Smooth muscle cell (in vitro differentiated cells): ENCODE measurements around the gene OSTM1. TPM values are rescaled to one million over a fixed set of nuclear protein-coding genes. Genes with fewer than 3 reads are reported as not detected.

Experiments
- DNase-seq: peaks from one replicate; lab custom pipeline; 2025; ENCODE audit not compliant: unreplicated experiment; lab: John Stamatoyannopoulos, UW
- H2AFZ ChIP-seq: fragments of 200-600 bp; sonication (generic); 2 replicates; pipeline ENCODE4 v1.6.0; 2016; ENCODE audit warnings: antibody characterized with exemption, low read depth, mild to moderate bottlenecking
- H3F3A ChIP-seq: fragments of 200-600 bp; sonication (generic); 2 replicates; pipeline ENCODE4 v1.6.0; 2017; ENCODE audit warnings: antibody characterized with exemption, low read depth
- H3K27ac ChIP-seq: fragments of 200-600 bp; sonication (generic); 2 replicates; pipeline ENCODE4 v1.5.1; 2016; ENCODE audit warnings: low read depth, mild to moderate bottlenecking
- H3K27me3 ChIP-seq: fragments of 200-600 bp; sonication (generic); 2 replicates; pipeline ENCODE4 v1.6.1; 2016; ENCODE audit warnings: low read depth, mild to moderate bottlenecking
- H3K36me3 ChIP-seq: fragments of 200-600 bp; sonication (generic); 2 replicates; pipeline ENCODE4 v1.5.1; 2016; ENCODE audit warnings: low read depth
- H3K4me1 ChIP-seq: fragments of 200-600 bp; sonication (generic); 2 replicates; pipeline ENCODE4 v1.5.1; 2016; ENCODE audit warnings: low read depth
- H3K4me2 ChIP-seq: fragments of 200-600 bp; sonication (generic); 2 replicates; pipeline ENCODE4 v1.6.0; 2016; ENCODE audit warnings: mild to moderate bottlenecking
- H3K4me3 ChIP-seq: fragments of 200-600 bp; sonication (generic); 2 replicates; pipeline ENCODE4 v1.5.1; 2016; ENCODE audit warnings: mild to moderate bottlenecking
- H3K79me2 ChIP-seq: fragments of 200-600 bp; sonication (generic); 2 replicates; pipeline ENCODE4 v1.6.0; 2016; ENCODE audit warnings: low read depth, mild to moderate bottlenecking
- H3K9ac ChIP-seq: fragments of 200-600 bp; sonication (generic); 2 replicates; pipeline ENCODE4 v1.6.0; 2016; ENCODE audit warnings: low read depth
- H3K9me3 ChIP-seq: fragments of 200-600 bp; sonication (generic); replicated peaks from 2 replicates; pipeline ENCODE4 v1.5.1; 2016; ENCODE audit warnings: low read depth
- H4K20me1 ChIP-seq: fragments of 200-600 bp; sonication (generic); 2 replicates; pipeline ENCODE4 v1.6.0; 2016; ENCODE audit warnings: low read depth
- CTCF ChIP-seq: fragments of 200-600 bp; sonication (generic); IDR thresholded peaks from 2 replicates; pipeline ENCODE4 v1.5.1; 2017; ENCODE audit warnings: borderline replicate concordance, mild to moderate bottlenecking, antibody characterized with exemption; ENCODE audit not compliant: insufficient read depth, poor library complexity, severe bottlenecking
- WGBS: methylation state at CpG from one replicate; pipeline ENCODE4 v1.1.7; 2016; ENCODE audit warnings: low lambda C conversion rate; 5-methylcytosine and 5-hydroxymethylcytosine counted together
- polyA plus RNA-seq: library from polyadenylated mRNA; unstranded; fragments of >200 nt; fragmentation: Nextera tagmentation; extraction: Ambion mirVana; gene quantifications from 2 replicates; pipeline ENCODE4 v1.2.1, GENCODE V29; 2016
- total RNA-seq: library from RNA; depleted of rRNA; stranded (reverse); fragments of >200 nt; gene quantifications from 2 replicates; pipeline ENCODE4 v1.2.3, GENCODE V29; 2014

The OSTM1 gene
- total and polyA plus RNA-seq, 2 experiments from 2014 or later = 11.7 to 31.4 TPM

- no peak overlapping the region for H3K9ac ChIP-seq
- H3K27ac ChIP-seq = no peak overlapping the region
- no peak for TF ChIP-seq CTCF
- H4K20me1 ChIP-seq = no peaks in the 10 kb centered on the region
- H3K4me1 ChIP-seq = no peaks in the 10 kb centered on the region
- WGBS = 97% methylated on average over 1 of the region's 1 CpG
- H3K79me2 ChIP-seq = no peaks in the 10 kb centered on the region
- H3K4me3 ChIP-seq = no peak overlapping the region
- H2AFZ ChIP-seq = no peak overlapping the region
- peaks cover 2% of the 10 kb centered on the region for H3K27me3 ChIP-seq
- no peaks in the 10 kb centered on the region for H3K9me3 ChIP-seq
- H3K36me3 ChIP-seq = no peaks in the 10 kb centered on the region
- peak overlapping the region; percentile 26 for H3K4me2 ChIP-seq
- DNase-seq = no peak
- no peaks in the 10 kb centered on the region for H3F3A ChIP-seq
These were observed 31.0 kb upstream of the OSTM1 start for GRCh38 chr6:108105571-108105970.

- WGBS = 91% methylated on average over 3 of the region's 3 CpGs
- Histone ChIP-seq H3K4me3 (no peak overlapping the region), H3K9ac (no peak overlapping the region), H3K4me2 (no peak overlapping the region), H3K4me1 (no peaks in the 10 kb centered on the region), H3K79me2 (no peaks in the 10 kb centered on the region), H3K27me3 (no peaks in the 10 kb centered on the region), H2AFZ (no peak overlapping the region), H3K36me3 (no peaks in the 10 kb centered on the region), H4K20me1 (no peaks in the 10 kb centered on the region), H3F3A (no peaks in the 10 kb centered on the region), H3K27ac (no peak overlapping the region), H3K9me3 (no peaks in the 10 kb centered on the region)
- DNase-seq = no peak
- no peak for TF ChIP-seq CTCF
These were observed 28.4 kb upstream of the OSTM1 start for GRCh38 chr6:108102965-108103364.

- Histone ChIP-seq H3K27ac (no peak overlapping the region), H3K4me3 (no peak overlapping the region), H3K79me2 (no peaks in the 10 kb centered on the region), H2AFZ (no peak overlapping the region), H3K27me3 (no peaks in the 10 kb centered on the region), H3K9me3 (no peaks in the 10 kb centered on the region), H4K20me1 (no peaks in the 10 kb centered on the region), H3K9ac (no peak overlapping the region), H3K4me2 (no peak overlapping the region), H3K36me3 (no peaks in the 10 kb centered on the region), H3K4me1 (no peaks in the 10 kb centered on the region), H3F3A (no peaks in the 10 kb centered on the region)
- no peak for DNase-seq
- 95% methylated on average over 2 of the region's 2 CpGs for WGBS
- no peak for TF ChIP-seq CTCF
These were observed 25.5 kb upstream of the OSTM1 start for GRCh38 chr6:108100003-108100402.

- no peaks in the 10 kb centered on the region for H4K20me1 ChIP-seq
- no peak overlapping the region for H2AFZ ChIP-seq
- no peak overlapping the region for H3K4me3 ChIP-seq
- H3K9me3 ChIP-seq = no peaks in the 10 kb centered on the region
- no peaks in the 10 kb centered on the region for H3K79me2 ChIP-seq
- no peaks in the 10 kb centered on the region for H3F3A ChIP-seq
- H3K36me3 ChIP-seq = no peaks in the 10 kb centered on the region
- H3K4me2 ChIP-seq = no peak overlapping the region
- no peak for DNase-seq
- no peaks in the 10 kb centered on the region for H3K4me1 ChIP-seq
- no peak for TF ChIP-seq CTCF
- no peak overlapping the region for H3K27ac ChIP-seq
- H3K27me3 ChIP-seq = no peaks in the 10 kb centered on the region
- no peak overlapping the region for H3K9ac ChIP-seq
- 96% methylated on average over 1 of the region's 1 CpG for WGBS
These were observed 23.3 kb upstream of the OSTM1 start for GRCh38 chr6:108097882-108098281.
